HUES48 (cell line): ENCODE measurements around the gene TSPYL2.
A peak's percentile ranks its signal among the peaks of the same experiment; 100 is the strongest.

Source experiments
- H3K27ac ChIP-seq: one replicate; pipeline ENCODE4 v1.7.0; 2013; ENCODE audit warnings: low read depth, low read length, inconsistent platforms
- H3K27me3 ChIP-seq: 2 replicates; pipeline ENCODE4 v1.6.1; 2013; ENCODE audit warnings: mild to moderate bottlenecking, low read length; ENCODE audit not compliant: control insufficient read depth, insufficient read depth
- H3K36me3 ChIP-seq: 2 replicates; pipeline ENCODE4 v1.6.1; 2013; ENCODE audit warnings: low read length; ENCODE audit not compliant: control insufficient read depth, insufficient read depth
- H3K4me1 ChIP-seq: 2 replicates; pipeline ENCODE4 v1.6.1; 2013; ENCODE audit warnings: mild to moderate bottlenecking, low read length; ENCODE audit not compliant: control insufficient read depth, insufficient read depth
- H3K4me3 ChIP-seq: 2 replicates; pipeline ENCODE4 v1.5.1; 2013; ENCODE audit warnings: mild to moderate bottlenecking, low read depth, low read length
- H3K9ac ChIP-seq: 2 replicates; pipeline ENCODE4 v1.6.1; 2013; ENCODE audit warnings: mild to moderate bottlenecking, low read depth, low read length, moderate library complexity
- H3K9me3 ChIP-seq: 2 replicates; pipeline ENCODE4 v1.6.1; 2013; ENCODE audit warnings: low read length; ENCODE audit not compliant: control insufficient read depth, insufficient read depth

TSPYL2 gene

GRCh38 chrX:53065104-53065503 lies 17.1 kb upstream of the TSPYL2 start:
- Histone ChIP-seq H3K9ac (no peak overlapping the region), H3K4me1 (no peaks in the 10 kb centered on the region), H3K27ac (no peak overlapping the region), H3K9me3 (peaks cover 18% of the 10 kb centered on the region), H3K27me3 (no peaks in the 10 kb centered on the region), H3K36me3 (peaks cover 3% of the 10 kb centered on the region; the same call in 1 of the 2 replicates), H3K4me3 (no peak overlapping the region)

DNA sequence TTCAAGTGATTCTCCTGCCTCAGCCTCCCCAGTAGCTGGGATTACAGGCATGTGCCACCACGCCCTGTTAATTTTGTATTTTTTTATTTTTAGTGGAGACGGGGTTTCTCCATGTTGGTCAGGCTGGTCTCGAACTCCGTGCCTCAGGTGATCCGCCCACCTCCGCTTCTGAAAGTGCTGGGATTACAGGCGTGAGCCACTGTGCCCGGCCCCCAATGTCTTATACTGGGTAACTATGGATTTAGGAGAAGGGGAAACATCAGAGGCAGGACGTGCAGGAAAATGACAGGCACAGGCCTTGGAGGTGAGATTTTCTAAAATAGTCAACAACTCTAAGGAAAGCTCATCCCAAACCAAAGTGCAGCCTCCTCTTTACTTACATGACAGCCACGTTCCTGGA lies 11.1 kb upstream of the TSPYL2 start:
- H3K27ac ChIP-seq: no peak overlapping the region
- no peaks in the 10 kb centered on the region for H3K36me3 ChIP-seq
- H3K27me3 ChIP-seq: no peaks in the 10 kb centered on the region
- no peak overlapping the region for H3K4me3 ChIP-seq
- H3K4me1 ChIP-seq: no peaks in the 10 kb centered on the region
- H3K9ac ChIP-seq: no peak overlapping the region
- peaks cover 14% of the 10 kb centered on the region for H3K9me3 ChIP-seq

GRCh38 chrX:53071604-53072417 lies 10.4 kb upstream of the TSPYL2 start:
- Histone ChIP-seq H3K9ac (no peak overlapping the region), H3K36me3 (no peaks in the 10 kb centered on the region), H3K9me3 (peaks cover 14% of the 10 kb centered on the region), H3K27ac (no peak overlapping the region), H3K27me3 (no peaks in the 10 kb centered on the region), H3K4me3 (peak overlapping the region; percentile 59), H3K4me1 (no peaks in the 10 kb centered on the region)

- H3K27ac ChIP-seq: no peak overlapping the region
Measured at GRCh38 chrX:53072418-53073114, 9.6 kb upstream of the TSPYL2 start.

DNA sequence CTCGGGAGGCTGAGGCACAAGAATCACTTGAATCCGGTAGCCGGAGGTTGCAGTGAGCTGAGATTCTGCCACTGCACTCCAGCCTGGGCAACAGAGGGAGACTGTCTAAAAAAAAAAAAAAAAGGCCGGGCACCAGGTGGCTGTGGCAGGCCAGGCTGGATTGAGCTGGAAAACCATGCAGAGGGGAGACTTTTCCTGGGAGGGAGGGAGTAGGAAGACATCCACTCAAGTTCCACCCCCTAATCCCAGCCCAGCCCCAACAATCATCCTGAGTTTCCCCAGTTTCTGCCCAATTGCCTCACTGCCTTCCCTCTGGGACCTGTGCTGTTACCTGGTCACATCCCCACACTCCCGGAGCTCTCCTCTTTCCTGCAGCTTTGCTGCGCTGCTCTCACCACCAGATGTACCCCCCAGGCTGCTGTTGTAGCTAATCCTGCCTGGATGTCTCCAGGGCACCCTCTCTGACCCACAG lies 9.0 kb upstream of the TSPYL2 start:
- H3K27me3 ChIP-seq: no peaks in the 10 kb centered on the region
- no peak overlapping the region for H3K4me3 ChIP-seq
- H3K27ac ChIP-seq: no peak overlapping the region
- no peaks in the 10 kb centered on the region for H3K4me1 ChIP-seq
- no peak overlapping the region for H3K9ac ChIP-seq
- no peaks in the 10 kb centered on the region for H3K36me3 ChIP-seq
- peaks cover 12% of the 10 kb centered on the region for H3K9me3 ChIP-seq

More at GRCh38 chrX:53072418-53073114, 9.6 kb upstream of the TSPYL2 start:
- H3K27me3 ChIP-seq: no peaks in the 10 kb centered on the region
- no peak overlapping the region for H3K9ac ChIP-seq
- peaks cover 12% of the 10 kb centered on the region for H3K9me3 ChIP-seq
- H3K36me3 ChIP-seq: no peaks in the 10 kb centered on the region
- H3K4me1 ChIP-seq: no peaks in the 10 kb centered on the region
- H3K4me3 ChIP-seq: no peak overlapping the region

- Histone ChIP-seq H3K4me1 (no peaks in the 10 kb centered on the region), H3K27me3 (no peaks in the 10 kb centered on the region), H3K9ac (no peak overlapping the region), H3K4me3 (no peak overlapping the region), H3K9me3 (peaks cover 14% of the 10 kb centered on the region), H3K36me3 (no peaks in the 10 kb centered on the region), H3K27ac (no peak overlapping the region)
Measured at GRCh38 chrX:53075011-53075410, 7.2 kb upstream of the TSPYL2 start.

GRCh38 chrX:53076671-53077070 lies 5.5 kb upstream of the TSPYL2 start:
- Histone ChIP-seq H3K4me3 (no peak overlapping the region), H3K9me3 (peaks cover 13% of the 10 kb centered on the region), H3K9ac (no peak overlapping the region), H3K4me1 (peaks cover 5% of the 10 kb centered on the region), H3K36me3 (no peaks in the 10 kb centered on the region), H3K27me3 (no peaks in the 10 kb centered on the region), H3K27ac (no peak overlapping the region)

GRCh38 chrX:53077207-53078197 lies 4.7 kb upstream of the TSPYL2 start:
- no peak overlapping the region for H3K4me3 ChIP-seq

GRCh38 chrX:53078943-53079342 lies 3.2 kb upstream of the TSPYL2 start:
- Histone ChIP-seq H3K27me3 (no peaks in the 10 kb centered on the region), H3K9ac (no peak overlapping the region), H3K9me3 (peaks cover 16% of the 10 kb centered on the region), H3K27ac (no peak overlapping the region), H3K4me1 (peaks cover 5% of the 10 kb centered on the region), H3K36me3 (peaks cover 2% of the 10 kb centered on the region), H3K4me3 (no peak overlapping the region)

More at GRCh38 chrX:53077207-53078197, 4.7 kb upstream of the TSPYL2 start:
- Histone ChIP-seq H3K9me3 (peaks cover 15% of the 10 kb centered on the region), H3K4me1 (peaks cover 5% of the 10 kb centered on the region), H3K27me3 (no peaks in the 10 kb centered on the region), H3K36me3 (no peaks in the 10 kb centered on the region), H3K9ac (no peak overlapping the region), H3K27ac (no peak overlapping the region)

DNA sequence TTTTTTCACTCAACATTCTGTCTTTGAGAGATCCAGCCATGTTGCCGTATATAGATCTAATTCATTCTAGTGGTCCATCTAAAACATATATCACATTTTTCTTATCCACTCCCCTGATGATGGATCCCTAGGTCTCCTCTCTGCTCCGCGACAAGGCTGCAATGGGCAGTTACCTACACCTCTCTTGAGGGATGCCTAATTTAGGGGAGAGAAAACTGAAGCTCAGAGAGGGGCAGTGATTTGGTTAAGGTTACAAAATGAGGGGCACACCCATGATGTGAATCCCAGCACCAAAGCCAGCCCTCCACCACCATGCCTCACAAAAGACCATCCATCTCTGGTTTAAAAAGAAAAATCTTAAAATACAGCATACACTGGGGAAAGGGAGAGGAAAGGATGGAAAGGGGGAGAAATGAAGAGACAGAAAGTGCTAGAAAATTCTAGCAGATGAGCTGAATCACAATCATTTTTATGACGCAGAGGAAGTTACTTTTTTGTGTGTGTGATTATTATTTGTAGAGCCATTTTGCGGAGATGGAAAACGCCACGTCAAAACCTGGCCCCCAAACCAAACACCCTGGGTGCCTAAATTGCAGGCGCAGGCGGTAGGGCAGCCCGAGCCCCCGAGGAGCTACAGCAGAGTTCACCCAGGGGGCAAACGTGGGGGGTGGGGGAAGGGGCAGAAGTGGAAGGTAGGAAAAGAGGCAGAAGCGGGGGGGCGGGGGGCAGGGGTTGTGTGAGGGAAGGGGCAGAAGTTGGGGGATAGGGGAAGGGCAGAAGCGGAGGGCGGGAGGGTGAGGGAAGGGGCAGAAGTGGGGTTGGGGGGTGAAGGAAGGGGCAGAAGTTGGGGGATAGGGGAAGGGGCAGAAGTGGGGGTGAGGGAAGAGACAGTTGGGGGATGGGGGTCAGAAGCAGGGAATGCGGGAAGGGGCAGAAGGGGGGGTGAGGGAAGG lies 1.3 kb upstream of the TSPYL2 start:
- H3K27me3 ChIP-seq: no peaks in the 10 kb centered on the region
- H3K9ac ChIP-seq: no peak overlapping the region
- H3K9me3 ChIP-seq: peaks cover 28% of the 10 kb centered on the region
- peaks cover 5% of the 10 kb centered on the region for H3K4me1 ChIP-seq
- H3K4me3 ChIP-seq: peak overlapping the region; percentile 43
- H3K27ac ChIP-seq: peak overlapping the region; percentile 66
- peaks cover 20% of the 10 kb centered on the region for H3K36me3 ChIP-seq
